ENCODE data around the gene PPIP5K2.
"Not testable (repeated sequence)": the region's sequence is repeated elsewhere in the genome, so short reads cannot be mapped to it uniquely, and the experiment has no call there.

PPIP5K2 gene

GRCh38 chr5:103122242-103122641 is 2.1 kb downstream of the PPIP5K2 start:
- DNase-seq (ENCODE audit: low read depth in 2 of 2), result no peak

- no peak for DNase-seq (ENCODE audit: low read depth in 2 of 2)
Observed at GRCh38 chr5:103126557-103126956, 6.5 kb downstream of the PPIP5K2 start.

GRCh38 chr5:103127292-103127817 is 7.3 kb downstream of the PPIP5K2 start:
- no peak for DNase-seq (ENCODE audit: low read depth in 2 of 2)

GRCh38 chr5:103128202-103128601 is 8.1 kb downstream of the PPIP5K2 start:
- DNase-seq (ENCODE audit: low read depth in 2 of 2), result no peak

GRCh38 chr5:103132684-103133083 is 12.6 kb downstream of the PPIP5K2 start:
- no peak for DNase-seq (ENCODE audit: low read depth in 2 of 2)

- no peak for DNase-seq (ENCODE audit: low read depth in 2 of 2)
Observed at GRCh38 chr5:103133231-103133630, 13.1 kb downstream of the PPIP5K2 start.

GRCh38 chr5:103135461-103135860 is 15.4 kb downstream of the PPIP5K2 start:
- no peak for DNase-seq (ENCODE audit: low read depth in 2 of 2)

GRCh38 chr5:103138202-103138690 is 18.1 kb downstream of the PPIP5K2 start:
- DNase-seq (ENCODE audit: low read depth in 2 of 2), result no peak

- peak; percentile 64 to 71 for DNase-seq (ENCODE audit: low read depth in 2 of 2)
Observed at GRCh38 chr5:103139264-103139865, 19.3 kb downstream of the PPIP5K2 start.

GRCh38 chr5:103142132-103142531 is 22.0 kb downstream of the PPIP5K2 start:
- DNase-seq (ENCODE audit: low read depth in 2 of 2), result not testable (repeated sequence)

- no peak for DNase-seq (ENCODE audit: low read depth in 2 of 2)
Observed at GRCh38 chr5:103145196-103145595, 25.1 kb downstream of the PPIP5K2 start.

- no peak for DNase-seq (ENCODE audit: low read depth in 2 of 2)
Observed at GRCh38 chr5:103148213-103148612, 28.1 kb downstream of the PPIP5K2 start.

GRCh38 chr5:103151156-103151555 is 31.1 kb downstream of the PPIP5K2 start:
- no peak for DNase-seq (ENCODE audit: low read depth in 2 of 2)

GRCh38 chr5:103166706-103167105 is 46.6 kb downstream of the PPIP5K2 start:
- no peak for DNase-seq (ENCODE audit: low read depth in 2 of 2)

GRCh38 chr5:103174147-103174546 is 54.0 kb downstream of the PPIP5K2 start:
- DNase-seq (ENCODE audit: low read depth in 2 of 2), result no peak

- DNase-seq (ENCODE audit: low read depth in 2 of 2), result no peak
Observed at GRCh38 chr5:103177543-103177942, 57.4 kb downstream of the PPIP5K2 start.

GRCh38 chr5:103178167-103178566 is 58.1 kb downstream of the PPIP5K2 start:
- no peak for DNase-seq (ENCODE audit: low read depth in 2 of 2)

GRCh38 chr5:103186152-103186551 is 66.1 kb downstream of the PPIP5K2 start:
- no peak for DNase-seq (ENCODE audit: low read depth in 2 of 2)

- DNase-seq (ENCODE audit: low read depth in 2 of 2), result no peak
Observed at GRCh38 chr5:103188436-103188835, 68.3 kb downstream of the PPIP5K2 start.

GRCh38 chr5:103203226-103203625 is 83.1 kb downstream of the PPIP5K2 start:
- no peak for DNase-seq (ENCODE audit: low read depth in 2 of 2)

GRCh38 chr5:103204990-103205389 is 84.9 kb downstream of the PPIP5K2 start:
- DNase-seq (ENCODE audit: low read depth in 2 of 2), result not testable (repeated sequence)

- DNase-seq (ENCODE audit: low read depth in 2 of 2), result no peak
Observed at GRCh38 chr5:103205991-103206700, 86.0 kb downstream of the PPIP5K2 start.

GRCh38 chr5:103207011-103207410 is 86.9 kb downstream of the PPIP5K2 start:
- no peak for DNase-seq (ENCODE audit: low read depth in 2 of 2)

Data from stimulated activated CD4-positive, alpha-beta T cell treated with anti-CD3 and anti-CD28 coated beads, Interleukin-4, amount 100 ng/mL, for 48 hours (primary cell).